SU-DHL-6 (cell line): Measurements from ENCODE around the gene PCAT6.

Experiments
- CTCF ChIP-seq: fragments of 200-600 bp; sonication (generic); IDR thresholded peaks from one replicate; pipeline ENCODE4 v1.5.1; 2017; ENCODE audit warnings: antibody characterized with exemption, mild to moderate bottlenecking, low read length, moderate library complexity; ENCODE audit not compliant: insufficient read depth, poor library complexity, severe bottlenecking
- EZH2phosphoT487 ChIP-seq: fragments of 200-600 bp; sonication (generic), shearing (Covaris generic); conservative IDR thresholded peaks from 2 replicates; pipeline ENCODE4 v1.6.1; 2018; ENCODE audit warnings: mild to moderate bottlenecking, antibody characterized with exemption, low read length, moderate library complexity, mixed read lengths

- no peak for TF ChIP-seq CTCF
- no peak for TF ChIP-seq EZH2phosphoT487
Observed at GRCh38 chr1:202810193-202810614, 550 bp upstream of the PCAT6 start.
